Thyroid gland (tissue), 4 donors: ENCODE measurements around the gene SPZ1. TPM values are rescaled to one million over a fixed set of nuclear protein-coding genes. Genes with fewer than 3 reads are reported as not detected.

ENCODE experiments used
- DNase-seq, 2 donors: peaks; one replicate each; pipeline ENCODE4 v3.0.0-alpha.2; 2019
- H3K27ac ChIP-seq, 3 donors: fragments of 200-600 bp; sonication (generic); 1 replicate in 2 of 3; 2 replicates in 1 of 3; pipeline ENCODE4 v1.5.1; 2016 to 2019; ENCODE audit warnings: mild to moderate bottlenecking in 1 of 3, moderate library complexity in 1 of 3
- H3K27me3 ChIP-seq: fragments of 200-600 bp; sonication (generic); one replicate; pipeline ENCODE4 v1.5.1; 2019
- H3K36me3 ChIP-seq, 2 donors: fragments of 200-600 bp; sonication (generic); one replicate each; pipeline ENCODE4 v1.5.1; 2016 to 2019
- H3K4me1 ChIP-seq, 2 donors: fragments of 200-600 bp; sonication (generic); one replicate each; pipeline ENCODE4 v1.5.1; 2017 to 2019
- H3K4me3 ChIP-seq, 3 donors: fragments of 200-600 bp; sonication (generic); replicated peaks in 1 of 3; 1 replicate in 2 of 3; 2 replicates in 1 of 3; pipeline ENCODE4 v1.5.1; 2016; ENCODE audit warnings: mild to moderate bottlenecking in 1 of 3
- H3K9me3 ChIP-seq: fragments of 200-600 bp; sonication (generic); one replicate; pipeline ENCODE4 v1.5.1; 2017
- POLR2A ChIP-seq, 2 donors: fragments of 450-650 bp; IDR thresholded peaks; one replicate each; pipeline ENCODE4 v1.6.1; 2017; ENCODE audit warnings: antibody characterized with exemption in 2 of 2, mild to moderate bottlenecking in 2 of 2, moderate library complexity in 1 of 2
- WGBS, 2 donors: methylation state at CpG; one replicate each; pipeline ENCODE4 v1.1.5; 2017; 5-methylcytosine and 5-hydroxymethylcytosine counted together
- intact Hi-C: fragments of 100-400 bp; cut with DNase I; formaldehyde crosslinking; loops from one replicate; pipeline ENCODE4 v1.15.1; 2023
- total RNA-seq, 4 donors: library from RNA; depleted of rRNA; stranded (reverse); fragments of >200 nt; gene quantifications; one replicate each; pipeline ENCODE4 v1.2.3, GENCODE V29; 2016
- TF ChIP-seq, protein P1 (sequence below), 6 experiments: fragments of 200-600 bp in 3 of 6; fragments of 450-650 bp in 3 of 6; sonication (generic) in 3 of 6; IDR thresholded peaks; one replicate each; pipeline ENCODE4 v1.5.1; 2016 to 2019; ENCODE audit warnings: antibody characterized with exemption in 6 of 6, mild to moderate bottlenecking in 2 of 6, inconsistent platforms in 1 of 6, moderate library complexity in 1 of 6

The SPZ1 gene
- total RNA-seq, 4 donors from 2014 or later, result not detected

DNA sequence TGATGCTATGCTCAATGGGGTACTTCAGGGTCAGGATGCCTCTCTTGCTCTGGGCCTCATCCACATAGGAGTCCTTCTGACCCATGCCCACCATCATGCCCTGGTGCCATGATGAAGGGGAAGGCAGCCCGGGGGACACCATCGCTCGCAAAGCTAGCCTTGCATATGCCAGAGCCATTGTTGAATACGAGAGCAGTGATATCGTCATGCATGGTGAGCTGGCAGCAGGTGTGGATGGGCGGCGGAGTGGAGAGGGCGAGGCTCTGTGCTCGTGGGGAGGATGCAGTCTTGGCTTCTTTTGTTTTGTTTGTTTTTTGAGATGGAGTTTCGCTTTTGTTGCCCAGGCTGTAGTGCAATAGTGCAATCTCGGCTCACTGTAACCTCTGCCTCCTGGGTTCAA is 17.2 kb upstream of the SPZ1 start:
- no peaks in the 10 kb centered on the region for H3K9me3 ChIP-seq

DNA sequence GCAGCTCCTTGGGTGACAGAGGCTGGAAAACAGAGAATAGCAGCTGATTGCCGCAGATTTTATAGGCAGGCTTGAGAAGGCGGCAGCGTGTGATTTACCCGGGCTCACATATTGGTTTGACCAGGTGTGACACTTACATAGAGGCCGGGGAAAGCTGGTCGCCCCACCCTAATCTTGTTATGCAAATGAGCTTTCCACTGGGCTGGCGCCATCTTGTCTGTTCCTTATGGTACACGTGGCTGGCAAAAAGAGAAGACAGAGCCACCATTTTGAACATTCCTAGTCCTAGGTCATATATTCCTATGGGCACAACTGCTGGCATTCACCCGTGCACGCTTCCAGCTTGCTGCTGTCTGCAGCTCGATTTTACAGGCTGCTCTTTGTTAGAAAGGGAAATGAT is 11.3 kb upstream of the SPZ1 start:
- Histone ChIP-seq H3K36me3 (no peaks in the 10 kb centered on the region), H3K4me1 (no peaks in the 10 kb centered on the region), H3K27ac (no peak overlapping the region), H3K27me3 (no peaks in the 10 kb centered on the region), H3K9me3 (no peaks in the 10 kb centered on the region), H3K4me3 (no peak overlapping the region)
- TF ChIP-seq POLR2A (IDR thresholded peaks at IDR 0.05), result no peak
- TF ChIP-seq, protein P1, sequence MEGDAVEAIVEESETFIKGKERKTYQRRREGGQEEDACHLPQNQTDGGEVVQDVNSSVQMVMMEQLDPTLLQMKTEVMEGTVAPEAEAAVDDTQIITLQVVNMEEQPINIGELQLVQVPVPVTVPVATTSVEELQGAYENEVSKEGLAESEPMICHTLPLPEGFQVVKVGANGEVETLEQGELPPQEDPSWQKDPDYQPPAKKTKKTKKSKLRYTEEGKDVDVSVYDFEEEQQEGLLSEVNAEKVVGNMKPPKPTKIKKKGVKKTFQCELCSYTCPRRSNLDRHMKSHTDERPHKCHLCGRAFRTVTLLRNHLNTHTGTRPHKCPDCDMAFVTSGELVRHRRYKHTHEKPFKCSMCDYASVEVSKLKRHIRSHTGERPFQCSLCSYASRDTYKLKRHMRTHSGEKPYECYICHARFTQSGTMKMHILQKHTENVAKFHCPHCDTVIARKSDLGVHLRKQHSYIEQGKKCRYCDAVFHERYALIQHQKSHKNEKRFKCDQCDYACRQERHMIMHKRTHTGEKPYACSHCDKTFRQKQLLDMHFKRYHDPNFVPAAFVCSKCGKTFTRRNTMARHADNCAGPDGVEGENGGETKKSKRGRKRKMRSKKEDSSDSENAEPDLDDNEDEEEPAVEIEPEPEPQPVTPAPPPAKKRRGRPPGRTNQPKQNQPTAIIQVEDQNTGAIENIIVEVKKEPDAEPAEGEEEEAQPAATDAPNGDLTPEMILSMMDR (IDR thresholded peaks at IDR 0.05), result no peak
- no peak for DNase-seq
- intact Hi-C loops, result no loop called here
- 70 to 78% methylated on average over 11 of the region's 11 CpGs for WGBS, 2 donors

More for the DNA sequence above, 17.2 kb upstream of the SPZ1 start:
- Histone ChIP-seq H3K4me3 (no peak overlapping the region), H3K27me3 (no peaks in the 10 kb centered on the region), H3K27ac (no peak overlapping the region), H3K36me3 (no peaks in the 10 kb centered on the region), H3K4me1 (no peaks in the 10 kb centered on the region)
- TF ChIP-seq, protein P1 (IDR thresholded peaks at IDR 0.05), result no peak
- no peak for TF ChIP-seq POLR2A (IDR thresholded peaks at IDR 0.05)
- intact Hi-C loops, result no loop called here
- WGBS, 2 donors, result 60 to 68% methylated on average over 11 of the region's 11 CpGs
- DNase-seq, result peak; percentile 35 to 72

DNA sequence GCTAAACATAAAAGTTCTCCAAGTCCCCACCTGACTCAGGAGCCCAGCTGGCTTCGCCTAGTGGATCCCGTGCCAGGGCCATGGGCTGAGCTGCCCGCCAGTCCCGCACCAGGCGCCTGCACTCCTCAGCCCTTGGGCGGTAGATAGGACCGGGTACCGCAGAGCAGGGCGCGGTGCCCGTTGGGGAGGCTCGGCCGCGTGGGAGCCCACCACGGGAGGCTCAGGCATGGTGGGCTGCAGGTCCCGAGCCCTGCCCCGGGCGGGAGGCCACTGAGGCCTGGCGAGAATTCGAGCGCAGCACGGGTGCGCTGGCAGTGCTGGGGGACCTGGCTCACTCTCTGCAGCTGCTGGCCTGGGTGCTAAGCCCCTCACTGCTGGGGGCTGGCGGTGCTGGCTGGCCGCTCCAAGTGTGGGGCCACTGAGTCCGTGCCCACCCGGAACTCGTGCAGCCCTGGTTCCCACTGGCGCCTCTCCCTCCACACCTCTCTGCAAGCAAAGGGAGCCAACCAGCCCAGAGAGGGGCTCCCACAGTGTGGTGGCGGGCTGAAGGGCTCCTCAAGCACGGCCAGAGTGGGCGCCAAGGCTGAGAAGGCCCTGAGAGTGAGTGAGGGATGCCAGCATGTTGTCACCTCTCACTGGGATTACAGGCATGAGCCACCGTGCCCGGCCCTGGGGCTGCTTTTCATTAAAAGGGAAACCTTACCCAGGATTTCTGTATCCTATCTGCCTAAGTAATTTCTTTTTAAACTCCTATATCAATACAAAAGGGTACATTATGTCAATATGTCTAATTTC is 9.7 kb upstream of the SPZ1 start:
- DNase-seq, result no peak
- no peaks in the 10 kb centered on the region for H3K36me3 ChIP-seq
- no peak overlapping the region for H3K27ac ChIP-seq
- TF ChIP-seq POLR2A (IDR thresholded peaks at IDR 0.05), result no peak
- TF ChIP-seq, protein P1 (IDR thresholded peaks at IDR 0.05), result no peak
- 73 to 81% methylated on average over 12 to 27 of the region's 34 CpGs for WGBS, 2 donors
- intact Hi-C loops, result no loop called here
- H3K27me3 ChIP-seq, result no peaks in the 10 kb centered on the region
- no peaks in the 10 kb centered on the region for H3K9me3 ChIP-seq
- H3K4me1 ChIP-seq, result no peaks in the 10 kb centered on the region
- no peak overlapping the region for H3K4me3 ChIP-seq

DNA sequence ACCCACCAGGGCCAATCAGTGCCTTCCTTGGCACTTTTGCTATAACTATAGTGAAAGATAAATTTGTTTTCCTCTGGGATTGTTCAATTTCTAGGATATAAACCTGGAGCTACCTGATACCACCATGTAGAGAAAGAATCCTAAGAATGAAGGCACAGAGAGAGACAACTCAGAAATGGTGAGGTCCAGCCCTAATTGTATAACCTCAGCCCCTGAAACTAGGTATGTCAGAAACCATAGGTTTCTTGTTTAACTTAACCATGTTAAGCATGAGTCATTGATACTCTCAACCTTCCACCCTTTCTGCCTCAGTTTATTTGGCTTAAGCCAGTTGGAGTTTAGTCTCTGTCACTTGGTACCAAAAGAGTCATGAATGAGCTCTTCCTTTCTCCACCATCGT is 4.6 kb upstream of the SPZ1 start:
- DNase-seq, result no peak
- Histone ChIP-seq H3K27ac (no peak overlapping the region), H3K4me3 (no peak overlapping the region), H3K4me1 (no peaks in the 10 kb centered on the region), H3K27me3 (no peaks in the 10 kb centered on the region), H3K9me3 (no peaks in the 10 kb centered on the region), H3K36me3 (no peaks in the 10 kb centered on the region)
- intact Hi-C loops, result no loop called here
- WGBS, 2 donors, result 77 to 92% methylated on average over 1 of the region's 1 CpG
- no peak for TF ChIP-seq POLR2A (IDR thresholded peaks at IDR 0.05)
- TF ChIP-seq, protein P1 (IDR thresholded peaks at IDR 0.05), result no peak

- intact Hi-C loops, result no loop called here
- TF ChIP-seq POLR2A (IDR thresholded peaks at IDR 0.05), result no peak
- TF ChIP-seq, protein P1 (IDR thresholded peaks at IDR 0.05), result no peak
- Histone ChIP-seq H3K36me3 (no peaks in the 10 kb centered on the region), H3K4me3 (no peak overlapping the region), H3K27me3 (no peaks in the 10 kb centered on the region), H3K9me3 (no peaks in the 10 kb centered on the region), H3K4me1 (no peaks in the 10 kb centered on the region), H3K27ac (no peak overlapping the region)
- no peak for DNase-seq
- WGBS, 2 donors, result 51 to 69% methylated on average over 1 of the region's 1 CpG
Observed at GRCh38 chr5:80318212-80318611, 1.6 kb upstream of the SPZ1 start.
